Spinal cord (tissue), 10 donors: Measurements from ENCODE around the gene PAIP2. TPM values are rescaled to one million over a fixed set of nuclear protein-coding genes. Genes with fewer than 3 reads are reported as not detected.

Source experiments
- DNase-seq, 6 donors: peaks; one replicate each; pipeline versions ENCODE4 v3.0.0 to v3.0.0-alpha.2; 2013 to 2015; ENCODE audit warnings: low spot score in 6 of 6, low read depth in 4 of 6
- H3K27ac ChIP-seq: one replicate; pipeline ENCODE4 v1.5.1; 2013; ENCODE audit warnings: low read depth, low read length, control low read depth
- H3K27me3 ChIP-seq: one replicate; pipeline ENCODE4 v1.6.1; 2013; ENCODE audit warnings: low read length; ENCODE audit not compliant: control insufficient read depth, insufficient read depth
- H3K36me3 ChIP-seq: one replicate; pipeline ENCODE4 v1.6.1; 2013; ENCODE audit warnings: low read length; ENCODE audit not compliant: control insufficient read depth, insufficient read depth
- H3K4me1 ChIP-seq: one replicate; pipeline ENCODE4 v1.6.1; 2013; ENCODE audit warnings: low read length; ENCODE audit not compliant: control insufficient read depth, insufficient read depth
- H3K4me3 ChIP-seq: one replicate; pipeline ENCODE4 v1.5.1; 2013; ENCODE audit warnings: low read depth, low read length, control low read depth
- H3K9me3 ChIP-seq: one replicate; pipeline ENCODE4 v1.6.1; 2013; ENCODE audit warnings: low read length; ENCODE audit not compliant: control insufficient read depth, insufficient read depth
- WGBS: methylation state at CpG from one replicate; pipeline ENCODE4 v1.1.5; 2013; ENCODE audit warnings: missing lambda C conversion rate; ENCODE audit not compliant: insufficient coverage; 5-methylcytosine and 5-hydroxymethylcytosine counted together
- polyA plus RNA-seq, 2 donors: library from polyadenylated mRNA; unstranded; fragments of 120-200 nt; gene quantifications; one replicate each; pipeline ENCODE4 v1.2.1, GENCODE V29; 2013; ENCODE audit not compliant: insufficient read length in 2 of 2
- small RNA-seq: library from RNA; depleted of rRNA; stranded (forward); fragments of <200 nt; gene quantifications from one replicate; pipeline ENCODE3, GENCODE V24; 2014; ENCODE audit warnings: low replicate concordance
- total RNA-seq, 2 donors: library from RNA; depleted of rRNA in 1 of 2; stranded (reverse); fragments of 120-200 nt in 1 of 2; fragments of >200 nt in 1 of 2; gene quantifications; one replicate each; pipeline versions ENCODE4 v1.2.3 to v1.2.4, GENCODE V29; 2013 to 2014
- donor health status: healthy.

Gene PAIP2
- total and polyA plus RNA-seq, 4 donors = 90.4 to 173 (median 146) TPM

GRCh38 chr5:139413963-139414362 lies 72.3 kb downstream of the PAIP2 start:
- Histone ChIP-seq H3K9me3 (no peaks in the 10 kb centered on the region), H3K27ac (peak overlapping the region; percentile 90), H3K27me3 (no peaks in the 10 kb centered on the region), H3K4me3 (no peak overlapping the region), H3K36me3 (peaks cover 22% of the 10 kb centered on the region), H3K4me1 (peaks cover 39% of the 10 kb centered on the region)
- WGBS = 71% methylated on average over 4 of the region's 6 CpGs
- no peak for DNase-seq

GRCh38 chr5:139414581-139415130 lies 73.0 kb downstream of the PAIP2 start:
- Histone ChIP-seq H3K27me3 (no peaks in the 10 kb centered on the region), H3K9me3 (no peaks in the 10 kb centered on the region), H3K27ac (peak overlapping the region; percentile 90), H3K4me1 (peaks cover 39% of the 10 kb centered on the region), H3K4me3 (no peak overlapping the region), H3K36me3 (peaks cover 28% of the 10 kb centered on the region)
- 49% methylated on average over 5 of the region's 9 CpGs for WGBS
- DNase-seq = peak in 2 of 6 donors; percentile 64 to 66

GRCh38 chr5:139415221-139415861 lies 73.7 kb downstream of the PAIP2 start:
- H3K27me3 ChIP-seq = no peaks in the 10 kb centered on the region
- no peaks in the 10 kb centered on the region for H3K9me3 ChIP-seq
- H3K27ac ChIP-seq = peak overlapping the region; percentile 90
- WGBS = 39% methylated on average over 5 of the region's 8 CpGs
- H3K36me3 ChIP-seq = peaks cover 31% of the 10 kb centered on the region
- H3K4me3 ChIP-seq = no peak overlapping the region
- H3K4me1 ChIP-seq = peaks cover 39% of the 10 kb centered on the region
- peak in 4 of 6 donors; percentile 58 to 93 (median 80) for DNase-seq

GRCh38 chr5:139415869-139416268 lies 74.2 kb downstream of the PAIP2 start:
- Histone ChIP-seq H3K27me3 (no peaks in the 10 kb centered on the region), H3K27ac (peak overlapping the region; percentile 90), H3K9me3 (no peaks in the 10 kb centered on the region), H3K36me3 (peaks cover 31% of the 10 kb centered on the region), H3K4me3 (no peak overlapping the region), H3K4me1 (peaks cover 39% of the 10 kb centered on the region)
- no peak for DNase-seq

GRCh38 chr5:139416651-139417050 lies 75.0 kb downstream of the PAIP2 start:
- peak overlapping the region; percentile 90 for H3K27ac ChIP-seq
- H3K36me3 ChIP-seq = peaks cover 39% of the 10 kb centered on the region
- DNase-seq = no peak
- H3K27me3 ChIP-seq = no peaks in the 10 kb centered on the region
- WGBS = 97% methylated on average over 5 of the region's 9 CpGs
- H3K4me3 ChIP-seq = no peak overlapping the region
- H3K4me1 ChIP-seq = peaks cover 39% of the 10 kb centered on the region
- H3K9me3 ChIP-seq = no peaks in the 10 kb centered on the region

- peaks cover 35% of the 10 kb centered on the region for H3K36me3 ChIP-seq
- H3K4me3 ChIP-seq = no peak overlapping the region
- peak overlapping the region; percentile 25 for H3K27ac ChIP-seq
- H3K27me3 ChIP-seq = no peaks in the 10 kb centered on the region
- peak in 1 of 6 donors; percentile 49 for DNase-seq
- H3K4me1 ChIP-seq = peaks cover 39% of the 10 kb centered on the region
- no peaks in the 10 kb centered on the region for H3K9me3 ChIP-seq
- 56% methylated on average over 2 of the region's 4 CpGs for WGBS
These were observed 75.6 kb downstream of the PAIP2 start for GRCh38 chr5:139417214-139417613.

- no CpG with 5 or more reads among the region's 1 CpG for WGBS
- H3K4me1 ChIP-seq = peaks cover 38% of the 10 kb centered on the region
- no peak for DNase-seq
- H3K36me3 ChIP-seq = peaks cover 38% of the 10 kb centered on the region
- H3K27ac ChIP-seq = no peak overlapping the region
- no peaks in the 10 kb centered on the region for H3K27me3 ChIP-seq
- no peak overlapping the region for H3K4me3 ChIP-seq
- H3K9me3 ChIP-seq = no peaks in the 10 kb centered on the region
These were observed 77.1 kb downstream of the PAIP2 start for GRCh38 chr5:139418793-139419192.

Small RNAs within 50 kb of the gene (small RNA-seq; reads per million reads assigned to genes)
- not detected for gene RNA5SP195

Other genes with a start within 250 kb of the PAIP2 start
- 10 to 100 TPM; 23.0 to 53.7 TPM for gene SIL1, start 143.5 kb upstream of the PAIP2 start, total RNA-seq
- gene SIL1, start 143.5 kb upstream of the PAIP2 start, polyA plus RNA-seq = 10 to 100 TPM; 18.8 to 38.4 TPM
- gene MATR3, start 48.1 kb upstream of the PAIP2 start, total RNA-seq = 100 to 1,000 TPM; 433 to 543 TPM
- gene MATR3, start 48.1 kb upstream of the PAIP2 start, polyA plus RNA-seq = 100 to 1,000 TPM; 580 to 752 TPM
- under 1 TPM in 1 of 2 donors, not detected in 1; 0.40 TPM for gene SLC23A1, start 41.4 kb downstream of the PAIP2 start, total RNA-seq
- gene SLC23A1, start 41.4 kb downstream of the PAIP2 start, polyA plus RNA-seq = under 1 TPM; 0.78 to 0.99 TPM
- under 1 TPM; 0.17 to 0.59 TPM for gene MZB1, start 48.1 kb downstream of the PAIP2 start, total RNA-seq
- under 1 TPM; 0.32 to 0.60 TPM for gene MZB1, start 48.1 kb downstream of the PAIP2 start, polyA plus RNA-seq
- gene PROB1, start 53.2 kb downstream of the PAIP2 start, total RNA-seq = 1 to 10 TPM; 1.4 to 2.0 TPM
- 1 to 10 TPM; 5.1 to 7.1 TPM for gene PROB1, start 53.2 kb downstream of the PAIP2 start, polyA plus RNA-seq
- gene SPATA24, start 62.2 kb downstream of the PAIP2 start, total RNA-seq = 10 to 100 TPM in 1 of 2 donors, 1 to 10 TPM in 1; 4.8 to 12.3 TPM
- 1 to 10 TPM; 9.4 to 9.9 TPM for gene SPATA24, start 62.2 kb downstream of the PAIP2 start, polyA plus RNA-seq
- 10 to 100 TPM; 26.6 to 36.6 TPM for gene DNAJC18, start 97.7 kb downstream of the PAIP2 start, total RNA-seq
- 10 to 100 TPM; 43.3 to 49.9 TPM for gene DNAJC18, start 97.7 kb downstream of the PAIP2 start, polyA plus RNA-seq
- gene ECSCR, start 120.9 kb downstream of the PAIP2 start, total RNA-seq = 10 to 100 TPM; 10.3 to 63.2 TPM
- 10 to 100 TPM; 20.2 to 25.4 TPM for gene ECSCR, start 120.9 kb downstream of the PAIP2 start, polyA plus RNA-seq
- not detected for gene SMIM33, start 129.2 kb downstream of the PAIP2 start, total RNA-seq
- gene SMIM33, start 129.2 kb downstream of the PAIP2 start, polyA plus RNA-seq = not detected
- gene STING1, start 140.9 kb downstream of the PAIP2 start, total RNA-seq = 10 to 100 TPM; 16.3 to 31.7 TPM
- gene STING1, start 140.9 kb downstream of the PAIP2 start, polyA plus RNA-seq = 10 to 100 TPM; 16.0 to 26.6 TPM
- gene UBE2D2, start 219.5 kb downstream of the PAIP2 start, total RNA-seq = 100 to 1,000 TPM; 108 TPM
- 100 to 1,000 TPM; 171 to 185 TPM for gene UBE2D2, start 219.5 kb downstream of the PAIP2 start, polyA plus RNA-seq